ENCODE measurements around the gene SAT1. TPM values are rescaled to one million over a fixed set of nuclear protein-coding genes. Genes with fewer than 3 reads are reported as not detected.
A peak's percentile ranks its signal among the peaks of the same experiment; 100 is the strongest.

Gene SAT1
- total RNA-seq, 1 donor from 2014 or later: 99.7 TPM

GRCh38 chrX:23756165-23756564, 26.8 kb upstream of the SAT1 start:
- Histone ChIP-seq H3K27ac (replicated peaks) (no peak overlapping the region), H3K4me1 (no peaks in the 10 kb centered on the region), H3K27me3 (ENCODE audit: low read depth) (no peaks in the 10 kb centered on the region), H3K36me3 (no peaks in the 10 kb centered on the region), H3K9me3 (replicated peaks) (no peaks in the 10 kb centered on the region), H3K4me3 (no peak overlapping the region)
- DNase-seq: peak; percentile 27
- intact Hi-C loops (cut with micrococcal nuclease): loop anchor here (10.0 kb wide), 1 partner anchor 149 kb away; the partner anchor contains the start of genes APOO and CXorf58
- peak; percentile 60 for TF ChIP-seq CTCF (IDR thresholded peaks at IDR 0.05; ENCODE audit: borderline replicate concordance)

GRCh38 chrX:23759821-23760220, 23.2 kb upstream of the SAT1 start:
- Histone ChIP-seq H3K27me3 (ENCODE audit: low read depth) (no peaks in the 10 kb centered on the region), H3K4me3 (no peak overlapping the region), H3K9me3 (replicated peaks) (no peaks in the 10 kb centered on the region), H3K4me1 (no peaks in the 10 kb centered on the region), H3K36me3 (no peaks in the 10 kb centered on the region), H3K27ac (replicated peaks) (no peak overlapping the region)
- TF ChIP-seq CTCF (IDR thresholded peaks at IDR 0.05; ENCODE audit: borderline replicate concordance): no peak
- DNase-seq: no peak
- intact Hi-C loops (cut with micrococcal nuclease): loop anchor here (10.0 kb wide), 1 partner anchor 145 kb away; the partner anchor contains the start of genes APOO and CXorf58

GRCh38 chrX:23764188-23764984, 18.6 kb upstream of the SAT1 start:
- no peak overlapping the region for H3K4me3 ChIP-seq
- no peak overlapping the region for H3K27ac ChIP-seq (replicated peaks)
- intact Hi-C loops (cut with micrococcal nuclease): no loop called here
- no peaks in the 10 kb centered on the region for H3K4me1 ChIP-seq
- DNase-seq: no peak
- no peaks in the 10 kb centered on the region for H3K27me3 ChIP-seq (ENCODE audit: low read depth)
- TF ChIP-seq CTCF (IDR thresholded peaks at IDR 0.05; ENCODE audit: borderline replicate concordance): no peak
- no peaks in the 10 kb centered on the region for H3K36me3 ChIP-seq
- no peaks in the 10 kb centered on the region for H3K9me3 ChIP-seq (replicated peaks)

- TF ChIP-seq CTCF (IDR thresholded peaks at IDR 0.05; ENCODE audit: borderline replicate concordance): no peak
- Histone ChIP-seq H3K4me1 (no peaks in the 10 kb centered on the region), H3K36me3 (no peaks in the 10 kb centered on the region), H3K27ac (replicated peaks) (no peak overlapping the region), H3K4me3 (no peak overlapping the region), H3K27me3 (ENCODE audit: low read depth) (no peaks in the 10 kb centered on the region), H3K9me3 (replicated peaks) (no peaks in the 10 kb centered on the region)
- no peak for DNase-seq
- intact Hi-C loops (cut with micrococcal nuclease): no loop called here
Observed at GRCh38 chrX:23765449-23765848, 17.5 kb upstream of the SAT1 start.

GRCh38 chrX:23765868-23766267, 17.1 kb upstream of the SAT1 start:
- H3K27ac ChIP-seq (replicated peaks): no peak overlapping the region
- no peak overlapping the region for H3K4me3 ChIP-seq
- DNase-seq: no peak
- H3K4me1 ChIP-seq: no peaks in the 10 kb centered on the region
- no peaks in the 10 kb centered on the region for H3K27me3 ChIP-seq (ENCODE audit: low read depth)
- TF ChIP-seq CTCF (IDR thresholded peaks at IDR 0.05; ENCODE audit: borderline replicate concordance): no peak
- H3K36me3 ChIP-seq: no peaks in the 10 kb centered on the region
- H3K9me3 ChIP-seq (replicated peaks): no peaks in the 10 kb centered on the region
- intact Hi-C loops (cut with micrococcal nuclease): no loop called here

Data from left ventricle myocardium inferior (tissue), 1 donor.